NT2/D1 (cell line): ENCODE data around the gene GRPR.

Experiments
- SUZ12 ChIP-seq: IDR thresholded peaks from 2 replicates; pipeline ENCODE4 v1.6.1; 2011; ENCODE audit not compliant: insufficient read length, insufficient read depth; ENCODE audit errors: extremely low read depth
- YY1 ChIP-seq: IDR thresholded peaks from 2 replicates; pipeline ENCODE4 v1.6.1; 2011; ENCODE audit not compliant: insufficient read length, insufficient read depth
- ZNF274 ChIP-seq: IDR thresholded peaks from 2 replicates; pipeline ENCODE4 v1.6.1; 2011; ENCODE audit warnings: mild to moderate bottlenecking, low read depth, low read length

- TF ChIP-seq YY1 = no peak
- no peak for TF ChIP-seq SUZ12
- TF ChIP-seq ZNF274 = no peak
Measured at GRCh38 chrX:16142246-16142558, 18.8 kb downstream of the GRPR start.
